ENCODE results near the gene CEACAM19. TPM values are rescaled to one million over a fixed set of nuclear protein-coding genes. Genes with fewer than 3 reads are reported as not detected.

The CEACAM19 gene
- total and polyA plus RNA-seq, 10 of the 15 experiments (the other 5 are each of a cell fraction or from before 2014, with no cell fraction given), result 0.13 to 0.31 (median 0.17) TPM; not detected in 4

- H4K20me1 ChIP-seq (ENCODE audit: control insufficient read depth, insufficient read depth), result no peaks in the 10 kb centered on the region
- POLR2A ChIA-PET, result interaction anchor here (0.7 to 1.1 kb wide), 5 partner anchors 11 to 58 kb away, joined by 3 to 4 read pairs (median 3); no protein-coding TSS in a partner anchor
- in situ Hi-C loops (cut with MboI) (no loop called here), intact Hi-C loops (cut with micrococcal nuclease; ENCODE audit: unreplicated experiment) (no loop called here)
- no peak overlapping the region for H3K4me3 ChIP-seq
- no peaks in the 10 kb centered on the region for H3K36me3 ChIP-seq (ENCODE audit: control insufficient read depth in 2 of 2, insufficient read depth in 2 of 2, low read length in 1 of 2)
- H3K9ac ChIP-seq (ENCODE audit: control insufficient read depth, insufficient read depth, low read length), result no peak overlapping the region
- ATAC-seq (no peak), FAIRE-seq (no peak), DNase-seq (ENCODE audit: low read depth, low spot score) (no peak)
- H3K9me3 ChIP-seq (replicated peaks; ENCODE audit: control insufficient read depth, insufficient read depth, low read length), result peaks cover 10% of the 10 kb centered on the region; the same call in 2 of the 3 replicates
- H3K4me2 ChIP-seq (ENCODE audit: control insufficient read depth, insufficient read depth), result no peak overlapping the region
- no peak overlapping the region for H3K27ac ChIP-seq (ENCODE audit: control insufficient read depth, insufficient read depth)
- no peak overlapping the region for H2AFZ ChIP-seq (ENCODE audit: control insufficient read depth, low read depth, low read length)
- no peaks in the 10 kb centered on the region for H3K79me2 ChIP-seq (ENCODE audit: control insufficient read depth, insufficient read depth, low read length)
- SMC1A ChIA-PET (ENCODE audit: uncharacterized antibody, unreplicated experiment), result interaction anchor here (0.6 to 1.5 kb wide), 6 partner anchors 9 to 61 kb away, joined by 3 to 4 read pairs (median 3); no protein-coding TSS in a partner anchor
- H3K4me1 ChIP-seq (ENCODE audit: control insufficient read depth, insufficient read depth, low read length), result no peaks in the 10 kb centered on the region; the same call in 1 of the 2 replicates
- RAD21 ChIA-PET (ENCODE audit: unreplicated experiment), result interaction anchor here (0.8 to 2.5 kb wide), 2 partner anchors 11 to 58 kb away, joined by 5 to 7 read pairs; no protein-coding TSS in a partner anchor
- no peaks in the 10 kb centered on the region for H3K27me3 ChIP-seq (replicated peaks in 1 of 2; ENCODE audit: control insufficient read depth in 2 of 2, insufficient read depth in 2 of 2, low read length in 1 of 2)
- TF ChIP-seq SIX5 (IDR thresholded peaks at IDR 0.05; ENCODE audit: low read depth, low read length, severe bottlenecking) (peak; percentile 42), NFYB (IDR thresholded peaks at IDR 0.05; ENCODE audit: insufficient read depth, low read depth, low read length) (peak; percentile 59), USF1 (IDR thresholded peaks at IDR 0.05; ENCODE audit: borderline replicate concordance, extremely low read length, insufficient read depth, low read depth, low read length) (peak; percentile 48), HSF1 (IDR thresholded peaks at IDR 0.05; ENCODE audit: low read depth, low read length) (no peak)
- 33% methylated on average over 4 of the region's 4 CpGs for WGBS (ENCODE audit: insufficient coverage, insufficient replicate concordance, low lambda C conversion rate, missing lambda C conversion rate)
- no TSS peak for BruUV-seq (replicated peaks)
- CTCF ChIA-PET, result interaction anchor here (0.6 to 3.4 kb wide), 8 partner anchors 11 to 151 kb away, joined by 3 to 22 read pairs (median 4); no protein-coding TSS in a partner anchor
Observed at GRCh38 chr19:44712864-44713515, 41.7 kb downstream of the CEACAM19 start.
